Measurements from ENCODE around the gene SEPTIN6. TPM values are rescaled to one million over a fixed set of nuclear protein-coding genes. Genes with fewer than 3 reads are reported as not detected.

The SEPTIN6 gene
- total and polyA plus RNA-seq, 4 donors = 9.4 to 11.5 (median 10.6) TPM

DNA sequence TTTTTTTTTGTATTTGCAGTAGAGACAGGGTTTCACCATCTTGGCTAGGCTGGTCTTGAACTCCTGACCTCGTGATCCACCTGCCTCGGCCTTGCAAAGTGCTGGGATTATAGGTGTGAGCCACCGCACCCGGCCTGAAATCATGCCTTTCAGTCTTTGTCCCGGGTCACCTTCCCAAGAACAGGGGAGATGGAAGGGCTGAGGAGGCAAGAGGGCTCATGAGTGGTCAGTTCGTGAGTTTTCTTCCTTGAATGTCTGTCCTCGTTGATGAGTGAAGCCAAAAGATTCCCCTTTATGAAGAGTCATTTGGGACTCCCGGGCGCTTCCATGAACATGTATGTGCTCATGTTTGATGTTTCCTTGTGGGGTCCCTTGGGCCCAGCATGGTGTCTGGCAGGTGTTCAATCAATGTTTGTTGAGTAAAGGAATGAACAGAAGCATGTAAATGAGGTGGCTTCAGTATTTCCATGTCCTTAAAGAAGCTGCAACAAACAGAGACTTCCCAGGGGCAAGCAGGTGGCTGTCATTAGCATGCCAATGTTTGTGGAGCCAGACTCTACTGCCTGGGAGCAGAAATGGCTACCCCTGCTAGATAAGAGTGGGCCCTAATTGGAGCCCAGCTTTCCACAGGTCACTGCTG, 3.4 kb upstream of the SEPTIN6 start:
- 89% methylated on average over 9 of the region's 9 CpGs for WGBS
- no peaks in the 10 kb centered on the region for H3K27me3 ChIP-seq (ENCODE audit: control insufficient read depth in 4 of 4, insufficient read depth in 4 of 4, low read length in 3 of 4)
- no peaks in the 10 kb centered on the region for H3K36me3 ChIP-seq (ENCODE audit: control insufficient read depth in 4 of 4, insufficient read depth in 3 of 4, low read depth in 1 of 4, low read length in 3 of 4)
- TF ChIP-seq HNF4A (conservative IDR thresholded peaks at IDR 0.05) = no peak
- TF ChIP-seq, protein P1, sequence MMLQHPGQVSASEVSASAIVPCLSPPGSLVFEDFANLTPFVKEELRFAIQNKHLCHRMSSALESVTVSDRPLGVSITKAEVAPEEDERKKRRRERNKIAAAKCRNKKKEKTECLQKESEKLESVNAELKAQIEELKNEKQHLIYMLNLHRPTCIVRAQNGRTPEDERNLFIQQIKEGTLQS (IDR thresholded peaks at IDR 0.05) = no peak
- no peak for TF ChIP-seq TAF1 (conservative IDR thresholded peaks at IDR 0.05)
- TF ChIP-seq FOXA2 (IDR thresholded peaks at IDR 0.05) = no peak
- no peak for TF ChIP-seq HNF4G (IDR thresholded peaks at IDR 0.05)
- no peak for TF ChIP-seq GABPA (IDR thresholded peaks at IDR 0.05 in 1 of 2, conservative IDR thresholded peaks at IDR 0.05 in 1 of 2)
- H3K4me3 ChIP-seq (ENCODE audit: low read depth in 1 of 3, low read length in 3 of 3) = no peak overlapping the region
- DNase-seq (ENCODE audit: low spot score) = no peak
- H3K9me3 ChIP-seq (ENCODE audit: control insufficient read depth in 4 of 4, low read length in 3 of 4) = no peaks in the 10 kb centered on the region
- no peak overlapping the region for H3K27ac ChIP-seq (ENCODE audit: low read depth in 1 of 2, low read length in 2 of 2)
- H3K4me1 ChIP-seq (ENCODE audit: control insufficient read depth in 4 of 4, insufficient read depth in 4 of 4, low read length in 3 of 4) = peaks cover 0 to 5% (median 0%) of the 10 kb centered on the region in 4 donors
- no peak overlapping the region for H3K9ac ChIP-seq (ENCODE audit: low read depth in 1 of 2, low read length in 2 of 2)

DNA sequence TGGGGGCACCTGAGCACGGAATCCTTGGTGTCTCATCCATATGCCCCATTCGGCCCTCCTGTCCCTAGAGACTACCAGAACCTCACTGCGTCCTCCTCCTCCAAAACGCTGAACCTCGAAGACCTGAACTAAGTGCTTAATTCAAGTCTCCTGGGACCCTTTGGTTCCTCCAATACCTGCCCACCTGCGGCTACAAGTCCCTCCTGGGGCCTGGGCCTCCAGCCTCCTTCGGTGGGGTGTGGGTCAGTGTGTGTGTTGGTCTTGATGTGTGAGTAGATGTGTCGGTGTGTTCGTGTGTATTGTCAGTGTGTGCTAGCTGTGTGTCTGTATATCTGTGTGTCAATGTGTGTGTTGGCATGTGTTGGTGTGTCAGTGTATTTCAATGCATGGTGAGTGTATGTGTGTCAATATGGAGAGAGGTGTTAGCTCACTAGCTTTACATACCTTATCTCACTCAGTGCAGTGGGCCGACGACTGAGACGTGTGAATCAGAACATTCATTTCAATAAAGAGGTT, 2.6 kb upstream of the SEPTIN6 start:
- TF ChIP-seq, protein P2, sequence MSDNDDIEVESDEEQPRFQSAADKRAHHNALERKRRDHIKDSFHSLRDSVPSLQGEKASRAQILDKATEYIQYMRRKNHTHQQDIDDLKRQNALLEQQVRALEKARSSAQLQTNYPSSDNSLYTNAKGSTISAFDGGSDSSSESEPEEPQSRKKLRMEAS (IDR thresholded peaks at IDR 0.05) = no peak
- TF ChIP-seq, protein P1 (IDR thresholded peaks at IDR 0.05) = no peak
- TF ChIP-seq RXRA (IDR thresholded peaks at IDR 0.05) (no peak), JUND (IDR thresholded peaks at IDR 0.05) (no peak), SP1 (IDR thresholded peaks at IDR 0.05) (no peak), YY1 (IDR thresholded peaks at IDR 0.05) (no peak), EGR1 (IDR thresholded peaks at IDR 0.05; ENCODE audit: low read depth in 2 of 2) (no peak), FOXA2 (IDR thresholded peaks at IDR 0.05) (no peak), RAD21 (IDR thresholded peaks at IDR 0.05) (no peak), HNF4A (conservative IDR thresholded peaks at IDR 0.05) (no peak), GABPA (IDR thresholded peaks at IDR 0.05 in 1 of 2, conservative IDR thresholded peaks at IDR 0.05 in 1 of 2) (no peak), HNF4G (IDR thresholded peaks at IDR 0.05) (no peak), NR2F2 (IDR thresholded peaks at IDR 0.05) (no peak), TAF1 (conservative IDR thresholded peaks at IDR 0.05) (no peak), FOXA1 (IDR thresholded peaks at IDR 0.05) (no peak)
- TF ChIP-seq, protein P3, sequence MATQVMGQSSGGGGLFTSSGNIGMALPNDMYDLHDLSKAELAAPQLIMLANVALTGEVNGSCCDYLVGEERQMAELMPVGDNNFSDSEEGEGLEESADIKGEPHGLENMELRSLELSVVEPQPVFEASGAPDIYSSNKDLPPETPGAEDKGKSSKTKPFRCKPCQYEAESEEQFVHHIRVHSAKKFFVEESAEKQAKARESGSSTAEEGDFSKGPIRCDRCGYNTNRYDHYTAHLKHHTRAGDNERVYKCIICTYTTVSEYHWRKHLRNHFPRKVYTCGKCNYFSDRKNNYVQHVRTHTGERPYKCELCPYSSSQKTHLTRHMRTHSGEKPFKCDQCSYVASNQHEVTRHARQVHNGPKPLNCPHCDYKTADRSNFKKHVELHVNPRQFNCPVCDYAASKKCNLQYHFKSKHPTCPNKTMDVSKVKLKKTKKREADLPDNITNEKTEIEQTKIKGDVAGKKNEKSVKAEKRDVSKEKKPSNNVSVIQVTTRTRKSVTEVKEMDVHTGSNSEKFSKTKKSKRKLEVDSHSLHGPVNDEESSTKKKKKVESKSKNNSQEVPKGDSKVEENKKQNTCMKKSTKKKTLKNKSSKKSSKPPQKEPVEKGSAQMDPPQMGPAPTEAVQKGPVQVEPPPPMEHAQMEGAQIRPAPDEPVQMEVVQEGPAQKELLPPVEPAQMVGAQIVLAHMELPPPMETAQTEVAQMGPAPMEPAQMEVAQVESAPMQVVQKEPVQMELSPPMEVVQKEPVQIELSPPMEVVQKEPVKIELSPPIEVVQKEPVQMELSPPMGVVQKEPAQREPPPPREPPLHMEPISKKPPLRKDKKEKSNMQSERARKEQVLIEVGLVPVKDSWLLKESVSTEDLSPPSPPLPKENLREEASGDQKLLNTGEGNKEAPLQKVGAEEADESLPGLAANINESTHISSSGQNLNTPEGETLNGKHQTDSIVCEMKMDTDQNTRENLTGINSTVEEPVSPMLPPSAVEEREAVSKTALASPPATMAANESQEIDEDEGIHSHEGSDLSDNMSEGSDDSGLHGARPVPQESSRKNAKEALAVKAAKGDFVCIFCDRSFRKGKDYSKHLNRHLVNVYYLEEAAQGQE (IDR thresholded peaks at IDR 0.05) = no peak
- TF ChIP-seq, protein P4, sequence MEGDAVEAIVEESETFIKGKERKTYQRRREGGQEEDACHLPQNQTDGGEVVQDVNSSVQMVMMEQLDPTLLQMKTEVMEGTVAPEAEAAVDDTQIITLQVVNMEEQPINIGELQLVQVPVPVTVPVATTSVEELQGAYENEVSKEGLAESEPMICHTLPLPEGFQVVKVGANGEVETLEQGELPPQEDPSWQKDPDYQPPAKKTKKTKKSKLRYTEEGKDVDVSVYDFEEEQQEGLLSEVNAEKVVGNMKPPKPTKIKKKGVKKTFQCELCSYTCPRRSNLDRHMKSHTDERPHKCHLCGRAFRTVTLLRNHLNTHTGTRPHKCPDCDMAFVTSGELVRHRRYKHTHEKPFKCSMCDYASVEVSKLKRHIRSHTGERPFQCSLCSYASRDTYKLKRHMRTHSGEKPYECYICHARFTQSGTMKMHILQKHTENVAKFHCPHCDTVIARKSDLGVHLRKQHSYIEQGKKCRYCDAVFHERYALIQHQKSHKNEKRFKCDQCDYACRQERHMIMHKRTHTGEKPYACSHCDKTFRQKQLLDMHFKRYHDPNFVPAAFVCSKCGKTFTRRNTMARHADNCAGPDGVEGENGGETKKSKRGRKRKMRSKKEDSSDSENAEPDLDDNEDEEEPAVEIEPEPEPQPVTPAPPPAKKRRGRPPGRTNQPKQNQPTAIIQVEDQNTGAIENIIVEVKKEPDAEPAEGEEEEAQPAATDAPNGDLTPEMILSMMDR (IDR thresholded peaks at IDR 0.05; ENCODE audit: low read depth, low read length, missing input control) = no peak
- TF ChIP-seq, protein P5, sequence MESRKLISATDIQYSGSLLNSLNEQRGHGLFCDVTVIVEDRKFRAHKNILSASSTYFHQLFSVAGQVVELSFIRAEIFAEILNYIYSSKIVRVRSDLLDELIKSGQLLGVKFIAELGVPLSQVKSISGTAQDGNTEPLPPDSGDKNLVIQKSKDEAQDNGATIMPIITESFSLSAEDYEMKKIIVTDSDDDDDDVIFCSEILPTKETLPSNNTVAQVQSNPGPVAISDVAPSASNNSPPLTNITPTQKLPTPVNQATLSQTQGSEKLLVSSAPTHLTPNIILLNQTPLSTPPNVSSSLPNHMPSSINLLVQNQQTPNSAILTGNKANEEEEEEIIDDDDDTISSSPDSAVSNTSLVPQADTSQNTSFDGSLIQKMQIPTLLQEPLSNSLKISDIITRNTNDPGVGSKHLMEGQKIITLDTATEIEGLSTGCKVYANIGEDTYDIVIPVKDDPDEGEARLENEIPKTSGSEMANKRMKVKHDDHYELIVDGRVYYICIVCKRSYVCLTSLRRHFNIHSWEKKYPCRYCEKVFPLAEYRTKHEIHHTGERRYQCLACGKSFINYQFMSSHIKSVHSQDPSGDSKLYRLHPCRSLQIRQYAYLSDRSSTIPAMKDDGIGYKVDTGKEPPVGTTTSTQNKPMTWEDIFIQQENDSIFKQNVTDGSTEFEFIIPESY (IDR thresholded peaks at IDR 0.05) = no peak
- Histone ChIP-seq H3K27ac (ENCODE audit: low read depth in 1 of 2, low read length in 2 of 2) (no peak overlapping the region), H3K27me3 (ENCODE audit: control insufficient read depth in 4 of 4, insufficient read depth in 4 of 4, low read length in 3 of 4) (no peaks in the 10 kb centered on the region), H3K36me3 (ENCODE audit: control insufficient read depth in 4 of 4, insufficient read depth in 3 of 4, low read depth in 1 of 4, low read length in 3 of 4) (no peaks in the 10 kb centered on the region), H3K4me1 (ENCODE audit: control insufficient read depth in 4 of 4, insufficient read depth in 4 of 4, low read length in 3 of 4) (peaks cover 0 to 8% (median 0%) of the 10 kb centered on the region in 4 donors), H3K9me3 (ENCODE audit: control insufficient read depth in 4 of 4, low read length in 3 of 4) (no peaks in the 10 kb centered on the region), H3K9ac (ENCODE audit: low read depth in 1 of 2, low read length in 2 of 2) (no peak overlapping the region), H3K4me3 (ENCODE audit: low read depth in 1 of 3, low read length in 3 of 3) (no peak overlapping the region)
- DNase-seq (ENCODE audit: low spot score) = no peak
- WGBS = 90% methylated on average over 12 of the region's 12 CpGs

All from liver (tissue), 9 donors.